GM04503 (cell line): Measurements from ENCODE around the gene EIF3B.
"Not testable (repeated sequence)": the region's sequence is repeated elsewhere in the genome, so short reads cannot be mapped to it uniquely, and the experiment has no call there.

Experiments
- DNase-seq: peaks from one replicate; pipeline ENCODE4 v3.0.0-alpha.2; 2012; ENCODE audit warnings: low read depth

The EIF3B gene

DNA sequence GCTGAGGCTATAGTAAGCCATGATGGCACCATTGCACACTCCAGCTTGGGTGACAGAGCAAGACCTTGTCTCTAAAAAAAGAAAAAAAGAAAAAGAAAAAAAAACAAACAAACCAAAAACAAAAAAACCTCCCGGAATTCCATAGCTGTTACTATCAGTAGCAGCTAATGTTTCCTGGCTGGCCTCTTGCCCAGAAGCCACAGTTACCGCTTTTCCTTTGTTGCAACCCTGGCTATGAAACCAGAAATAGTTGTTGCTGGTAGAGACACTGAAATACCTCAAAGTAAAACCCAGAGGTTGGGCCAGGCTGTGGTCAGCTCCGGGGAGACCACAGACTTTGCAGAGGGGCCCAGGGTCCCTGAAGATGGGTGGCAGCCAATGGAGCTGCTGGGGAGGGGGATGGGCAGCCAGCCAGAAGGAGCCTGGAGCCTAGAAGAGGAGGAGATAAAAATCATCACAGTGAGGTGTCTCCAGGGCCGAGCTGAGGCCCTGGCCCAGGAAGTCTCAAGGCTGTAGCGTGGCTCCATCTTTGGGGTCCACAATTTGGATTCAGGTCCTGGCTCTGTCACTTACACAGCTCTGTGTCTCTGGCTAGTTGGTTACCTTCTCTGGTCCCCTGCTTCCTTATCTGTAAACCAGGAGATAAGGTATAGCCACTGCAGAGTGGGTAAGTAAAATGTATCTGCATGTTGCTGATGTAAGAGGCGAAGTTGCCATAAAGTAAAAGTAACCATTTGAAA lies 45.4 kb downstream of the EIF3B start:
- DNase-seq = peak; percentile 95

DNA sequence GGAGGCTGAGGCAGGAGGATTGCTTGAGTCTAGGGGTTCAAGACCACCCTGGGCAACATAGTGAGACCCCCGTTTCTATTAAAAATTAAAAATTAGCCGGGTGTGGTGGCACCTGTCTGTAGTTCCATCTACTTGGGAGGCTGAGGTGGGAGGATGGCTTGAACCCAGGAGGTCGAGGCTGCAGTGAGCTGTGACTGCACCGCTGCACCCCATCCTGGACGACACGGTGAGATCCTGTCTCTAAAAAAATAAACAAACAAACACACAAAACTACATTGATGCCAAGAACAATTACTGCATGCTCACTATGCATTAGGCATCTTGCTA lies 48.0 kb downstream of the EIF3B start:
- no peak for DNase-seq

GRCh38 chr7:2403014-2403717 lies 48.5 kb downstream of the EIF3B start, which contains the start of gene CHST12:
TSS of gene CHST12 (plus strand) at chr7:2403611. CDS start at chr7:2432640, 29,029 bp downstream.
- peak; percentile 28 for DNase-seq

DNA sequence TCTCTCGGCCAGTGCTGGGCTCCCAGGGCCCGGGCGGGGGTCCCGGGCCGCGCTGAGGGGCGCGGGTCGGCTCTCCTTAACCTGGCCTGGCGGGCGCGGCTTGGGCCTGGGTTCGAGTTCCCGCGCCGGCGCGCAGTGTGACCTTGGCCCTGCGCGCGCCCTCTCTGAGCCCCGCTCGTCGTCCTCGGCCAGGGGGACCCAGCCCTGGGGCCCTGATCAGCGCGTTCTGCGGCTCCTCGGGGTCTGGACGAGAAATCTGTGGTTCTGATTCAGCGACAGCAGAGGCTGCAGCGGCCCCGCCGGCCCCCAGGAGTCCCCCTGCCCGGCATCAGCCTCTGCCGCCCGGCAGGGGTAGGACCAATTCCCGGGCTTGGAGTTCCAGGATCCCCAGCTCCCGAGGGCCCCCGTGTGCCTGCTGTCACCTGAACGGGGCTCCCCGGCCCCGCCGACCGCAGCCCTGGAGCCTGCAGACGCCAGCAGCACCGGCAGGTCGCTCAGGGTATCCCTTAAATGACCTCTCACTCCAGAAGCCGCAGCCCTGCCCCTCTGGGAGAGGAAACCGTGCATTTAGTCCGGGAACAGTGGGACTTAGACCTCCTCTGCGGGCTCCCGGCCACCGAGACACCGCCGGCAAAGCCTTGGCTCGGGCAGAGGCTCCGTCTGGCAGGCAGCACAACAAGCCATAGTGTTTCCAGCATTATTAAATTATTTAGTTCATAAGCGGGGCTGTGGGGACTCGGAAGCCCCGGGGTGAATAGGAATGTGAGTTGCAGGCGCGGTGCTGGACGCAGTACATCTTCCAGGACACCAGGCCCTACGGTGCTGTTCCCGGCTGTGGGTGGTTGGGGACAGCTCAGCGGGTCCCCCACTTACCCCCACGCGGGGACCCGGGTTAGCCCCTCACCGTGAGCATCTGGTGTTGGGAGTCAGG lies 49.4 kb downstream of the EIF3B start:
- DNase-seq = no peak

DNA sequence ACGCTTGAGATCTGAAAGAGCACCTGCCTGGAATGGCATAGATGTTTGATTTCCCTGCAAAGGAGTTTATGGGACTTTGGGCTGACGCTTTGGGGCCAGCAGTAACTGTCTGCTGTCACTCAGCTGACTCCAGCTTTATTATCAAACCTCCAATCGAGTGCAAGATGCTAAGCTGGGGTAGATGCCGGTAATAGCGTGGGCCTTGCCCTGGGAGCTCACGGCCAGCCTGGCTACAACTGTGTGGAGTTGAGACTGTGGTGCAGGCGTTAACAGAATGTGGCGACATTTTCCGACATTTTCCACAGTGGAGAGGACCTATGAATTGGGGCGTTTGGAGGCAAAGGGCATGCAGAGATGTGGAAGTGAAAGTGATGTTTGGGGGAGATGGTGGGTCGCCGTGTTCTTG lies 50.1 kb downstream of the EIF3B start:
- DNase-seq = no peak

DNA sequence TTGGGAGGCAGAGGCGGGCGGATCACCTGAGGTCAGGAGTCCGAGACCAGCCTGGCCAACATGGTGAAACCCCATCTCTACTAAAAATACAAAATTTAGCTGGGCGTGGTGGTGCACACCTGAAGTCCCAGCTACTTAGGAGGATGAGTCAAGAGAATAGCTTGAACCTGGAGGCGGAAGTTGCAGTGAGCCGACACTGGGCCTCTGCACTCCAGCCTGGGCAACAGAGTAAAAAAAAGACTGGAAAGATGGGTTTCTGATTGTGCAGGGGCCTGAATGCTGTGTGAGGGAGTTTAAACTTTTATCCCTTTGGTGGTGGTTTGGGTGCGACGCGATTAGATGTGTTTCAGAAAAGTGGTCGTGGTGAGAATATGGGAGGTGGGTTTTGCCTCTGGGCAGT lies 50.6 kb downstream of the EIF3B start:
- DNase-seq = no peak

GRCh38 chr7:2405601-2406345 lies 51.1 kb downstream of the EIF3B start:
- DNase-seq = no peak

- no peak for DNase-seq
Measured at GRCh38 chr7:2409745-2410414, 55.3 kb downstream of the EIF3B start.

DNA sequence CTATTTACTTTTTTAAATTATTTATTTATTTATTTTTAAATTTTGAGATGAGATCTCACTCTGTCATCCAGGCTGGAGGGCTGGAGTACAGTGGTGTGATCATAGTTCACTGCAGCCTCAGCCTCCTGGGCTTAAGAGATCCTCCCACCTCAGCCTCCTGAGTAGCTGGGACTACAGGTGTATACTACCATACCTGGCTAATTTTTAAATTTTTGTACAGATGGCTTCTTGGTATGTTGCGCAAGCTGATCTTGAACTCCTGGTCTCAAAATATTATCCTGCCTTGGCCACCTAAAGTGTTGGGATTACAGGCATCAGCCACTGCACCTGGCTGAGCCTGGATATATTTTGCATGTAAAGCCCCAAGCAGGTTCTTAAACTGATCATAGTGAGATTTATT lies 56.4 kb downstream of the EIF3B start:
- DNase-seq = no peak

DNA sequence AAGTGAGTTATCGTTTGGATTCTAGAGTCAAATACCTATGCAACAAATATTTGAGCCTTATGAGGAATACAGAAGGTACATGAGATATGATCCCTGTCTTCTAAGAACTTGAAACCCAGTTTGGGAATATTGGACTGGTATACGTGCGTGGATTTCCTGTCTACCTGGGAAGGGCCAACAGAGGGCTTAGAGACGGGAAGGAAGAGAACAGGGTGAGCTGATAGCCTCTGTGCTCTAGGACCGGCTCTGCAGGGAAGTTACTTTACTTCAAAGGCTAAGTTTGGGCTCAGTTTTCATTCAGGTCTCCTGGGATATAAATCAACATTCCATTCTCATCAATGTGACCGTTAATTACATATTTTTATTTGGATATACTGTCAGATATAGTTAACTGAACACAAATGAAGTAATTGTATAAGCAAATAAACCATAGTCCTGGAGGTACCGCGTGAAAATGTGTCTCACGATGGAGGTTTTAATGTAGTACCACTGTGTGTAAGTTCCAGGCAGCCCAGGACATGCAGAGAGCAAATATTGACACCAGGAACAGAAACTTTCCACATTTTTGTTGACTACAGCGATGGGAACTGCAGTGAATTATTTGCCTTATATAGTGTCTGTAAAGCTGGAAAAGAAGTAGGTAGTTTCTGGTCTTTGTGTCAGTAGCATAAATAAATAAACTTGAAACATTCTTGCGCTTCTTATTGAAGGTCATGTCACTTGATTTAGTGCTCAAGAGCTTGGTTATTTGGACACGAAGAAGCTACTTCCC lies 57.4 kb downstream of the EIF3B start:
- no peak for DNase-seq

- DNase-seq = no peak
Measured at GRCh38 chr7:2412587-2413201, 58.1 kb downstream of the EIF3B start.

GRCh38 chr7:2416063-2416462 lies 61.4 kb downstream of the EIF3B start:
- DNase-seq = no peak

DNA sequence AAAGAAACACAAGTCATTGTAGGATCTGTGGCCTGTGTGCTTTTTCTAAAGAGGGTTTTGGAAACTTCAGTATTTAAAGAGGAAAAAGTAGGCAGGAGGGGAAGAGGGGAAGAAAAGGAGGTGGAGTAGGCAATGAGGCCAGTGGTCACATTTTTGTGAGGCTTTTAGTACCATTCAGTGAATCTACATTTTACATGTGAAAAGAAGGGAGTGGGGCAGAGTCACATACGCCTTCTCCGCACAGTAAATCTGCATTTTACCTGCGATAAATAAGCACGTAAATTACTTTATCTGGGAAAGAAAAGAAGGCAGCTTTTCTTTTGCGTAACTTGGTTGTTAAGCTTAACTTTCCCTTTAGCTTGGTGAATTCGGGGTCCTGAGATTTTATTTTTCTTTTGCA lies 62.0 kb downstream of the EIF3B start:
- DNase-seq = no peak

DNA sequence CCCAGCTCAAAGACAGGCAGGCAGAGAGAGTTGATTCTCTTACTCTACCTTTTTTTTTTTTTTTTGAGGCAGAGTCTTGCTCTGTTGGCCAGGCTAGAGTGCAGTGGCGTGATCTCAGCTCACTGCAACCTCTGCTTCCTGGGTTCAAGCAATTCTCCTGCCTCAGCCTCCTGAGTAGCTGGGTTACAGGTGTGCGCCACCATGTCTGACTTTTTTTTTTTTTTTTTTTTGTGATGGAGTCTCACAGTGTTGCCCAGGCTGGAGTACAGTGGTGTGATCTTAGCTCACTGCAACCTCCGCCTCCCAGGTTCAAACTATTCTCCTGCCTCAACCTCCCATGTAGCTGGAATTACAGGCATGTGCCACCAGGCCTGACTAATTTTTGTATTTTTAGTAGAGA lies 62.6 kb downstream of the EIF3B start:
- not testable (repeated sequence) for DNase-seq

DNA sequence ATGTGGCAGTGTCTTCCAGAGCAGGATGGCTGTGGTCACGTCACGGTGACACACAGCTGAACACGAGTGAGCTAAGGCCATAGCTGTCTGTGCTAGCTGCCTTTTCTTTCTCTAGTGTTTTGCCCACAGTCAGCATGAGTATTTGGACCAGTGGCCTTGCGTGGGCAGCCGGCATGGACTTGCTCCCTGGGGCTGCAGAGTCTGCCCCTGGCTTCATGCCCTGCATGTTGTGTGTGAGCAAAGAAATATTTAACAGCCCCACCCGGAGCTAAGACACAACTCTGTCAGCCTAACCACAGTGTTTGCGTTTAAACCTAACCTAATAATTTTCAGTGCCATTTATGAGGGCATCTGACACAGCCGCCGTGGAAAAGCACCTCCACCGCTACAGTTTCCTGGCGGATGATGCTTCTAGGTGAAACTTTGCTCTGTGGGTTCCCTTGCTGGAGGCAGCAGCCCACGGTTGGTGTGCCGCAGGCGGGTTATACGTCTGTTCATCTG lies 63.4 kb downstream of the EIF3B start:
- DNase-seq = peak; percentile 34

GRCh38 chr7:2420216-2420933 lies 65.7 kb downstream of the EIF3B start:
- DNase-seq = no peak

DNA sequence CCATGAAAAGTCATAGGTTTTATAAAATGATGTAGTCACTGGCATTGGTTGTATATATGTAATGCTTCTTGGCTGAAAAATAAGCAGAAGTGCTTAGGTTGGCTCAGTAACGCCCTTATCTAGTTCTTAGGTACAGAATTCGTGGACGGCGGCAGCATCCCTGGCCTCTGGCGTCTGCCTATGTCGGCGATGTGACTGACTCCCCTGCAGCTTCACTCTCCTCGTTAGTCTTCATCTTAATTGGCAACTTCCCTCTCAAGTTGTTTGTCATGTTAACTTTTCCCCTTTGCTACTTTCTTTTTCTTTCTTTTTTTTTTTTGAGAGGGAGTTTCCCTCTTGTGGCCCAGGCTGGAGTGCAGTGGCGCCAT lies 67.3 kb downstream of the EIF3B start:
- DNase-seq = no peak

- no peak for DNase-seq
Measured at GRCh38 chr7:2425749-2426148, 71.1 kb downstream of the EIF3B start.
